Chondrocyte (in vitro differentiated cells): ENCODE measurements around the gene GMEB1. TPM values are rescaled to one million over a fixed set of nuclear protein-coding genes. Genes with fewer than 3 reads are reported as not detected.
"Not testable (repeated sequence)": the region's sequence is repeated elsewhere in the genome, so short reads cannot be mapped to it uniquely, and the experiment has no call there.

Experiments
- DNase-seq: peaks from one replicate; pipeline ENCODE4 v3.0.0; 2021; ENCODE audit warnings: mixed read lengths, low spot score
- H3K27ac Mint-ChIP-seq: one replicate; pipeline ENCODE4 v1.8.0; 2021; ENCODE audit warnings: mild to moderate bottlenecking, moderate library complexity, mixed read lengths; ENCODE audit not compliant: unreplicated experiment
- H3K27me3 Mint-ChIP-seq: 2 replicates; pipeline ENCODE4 v1.8.0; 2021; ENCODE audit warnings: low read depth, mixed read lengths
- H3K36me3 Mint-ChIP-seq: 2 replicates; pipeline ENCODE4 v1.8.0; 2021; ENCODE audit warnings: low read depth, mixed read lengths
- H3K4me1 Mint-ChIP-seq: 2 replicates; pipeline ENCODE4 v1.8.0; 2021; ENCODE audit warnings: low read depth, mild to moderate bottlenecking, mixed read lengths
- H3K4me3 Mint-ChIP-seq: one replicate; pipeline ENCODE4 v1.8.0; 2021; ENCODE audit warnings: mild to moderate bottlenecking, moderate library complexity, mixed read lengths; ENCODE audit not compliant: unreplicated experiment
- H3K9me3 Mint-ChIP-seq: 2 replicates; pipeline ENCODE4 v1.8.0; 2021; ENCODE audit warnings: low read depth, mixed read lengths
- total RNA-seq: library from RNA; stranded (reverse); gene quantifications from 3 replicates; pipeline ENCODE4 v1.2.1, GENCODE V29; 2021
- TF ChIP-seq, protein P1 (sequence below): fragments of 200-600 bp; sonication (generic); IDR thresholded peaks from 2 replicates; pipeline ENCODE4 v1.5.0; 2021; ENCODE audit warnings: antibody characterized with exemption, mild to moderate bottlenecking, moderate library complexity

GMEB1 gene
- total RNA-seq, 1 donor from 2014 or later, result 12.4 TPM

DNA sequence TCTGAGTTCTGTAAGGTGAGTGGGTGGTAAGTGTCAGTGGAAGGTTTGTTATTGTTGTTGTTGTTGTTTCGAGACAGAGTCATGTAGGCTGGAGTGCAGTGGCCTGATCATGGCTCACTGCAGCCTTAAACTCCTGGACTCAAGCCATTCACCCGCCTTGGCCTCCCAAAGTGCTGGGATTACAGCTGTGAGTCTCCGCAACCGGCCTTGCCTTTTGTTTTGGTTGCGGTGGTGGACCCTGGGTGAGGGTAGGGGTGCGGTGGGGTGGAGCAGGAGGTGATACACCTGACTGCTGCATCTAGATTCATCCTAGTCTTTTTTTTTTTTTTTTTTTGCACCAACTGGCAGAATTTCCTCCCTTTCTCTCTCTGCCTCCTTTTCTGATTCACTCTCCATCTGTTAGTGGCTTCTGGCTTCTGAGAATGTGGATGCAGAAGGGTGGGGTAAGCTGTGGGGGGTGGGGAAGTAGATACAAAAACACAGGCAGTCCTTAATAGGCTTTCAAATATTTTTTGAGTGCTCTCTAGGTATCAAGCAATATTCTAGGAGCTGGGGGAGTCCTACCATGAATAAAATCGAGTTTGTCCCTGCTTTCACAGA lies 4.6 kb upstream of the GMEB1 start:
- no peak overlapping the region for H3K4me3 Mint-ChIP-seq
- TF ChIP-seq, protein P1, sequence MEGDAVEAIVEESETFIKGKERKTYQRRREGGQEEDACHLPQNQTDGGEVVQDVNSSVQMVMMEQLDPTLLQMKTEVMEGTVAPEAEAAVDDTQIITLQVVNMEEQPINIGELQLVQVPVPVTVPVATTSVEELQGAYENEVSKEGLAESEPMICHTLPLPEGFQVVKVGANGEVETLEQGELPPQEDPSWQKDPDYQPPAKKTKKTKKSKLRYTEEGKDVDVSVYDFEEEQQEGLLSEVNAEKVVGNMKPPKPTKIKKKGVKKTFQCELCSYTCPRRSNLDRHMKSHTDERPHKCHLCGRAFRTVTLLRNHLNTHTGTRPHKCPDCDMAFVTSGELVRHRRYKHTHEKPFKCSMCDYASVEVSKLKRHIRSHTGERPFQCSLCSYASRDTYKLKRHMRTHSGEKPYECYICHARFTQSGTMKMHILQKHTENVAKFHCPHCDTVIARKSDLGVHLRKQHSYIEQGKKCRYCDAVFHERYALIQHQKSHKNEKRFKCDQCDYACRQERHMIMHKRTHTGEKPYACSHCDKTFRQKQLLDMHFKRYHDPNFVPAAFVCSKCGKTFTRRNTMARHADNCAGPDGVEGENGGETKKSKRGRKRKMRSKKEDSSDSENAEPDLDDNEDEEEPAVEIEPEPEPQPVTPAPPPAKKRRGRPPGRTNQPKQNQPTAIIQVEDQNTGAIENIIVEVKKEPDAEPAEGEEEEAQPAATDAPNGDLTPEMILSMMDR, result no peak

DNA sequence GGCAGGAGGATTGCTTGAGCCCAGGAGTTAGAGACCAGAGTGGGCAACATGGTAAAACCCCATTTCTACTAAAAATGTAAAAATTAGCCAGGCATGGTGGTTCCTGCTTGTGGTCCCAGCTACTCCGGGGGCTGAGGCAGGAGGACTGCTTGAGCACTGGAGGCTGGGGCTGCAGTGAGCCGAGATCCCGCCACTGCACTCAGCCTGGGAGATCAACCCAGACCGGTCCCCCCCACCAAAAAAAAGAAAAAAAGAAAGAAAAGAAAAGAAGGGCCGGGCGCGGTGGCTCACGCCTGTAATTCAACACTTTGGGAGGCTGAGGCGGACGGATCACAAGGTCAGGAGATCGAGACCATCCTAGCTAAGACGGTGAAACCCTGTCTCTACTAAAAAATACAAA lies 1.8 kb upstream of the GMEB1 start:
- Mint-ChIP-seq H3K4me1 (peaks cover 19% of the 10 kb centered on the region), H3K4me3 (no peak overlapping the region), H3K36me3 (no peaks in the 10 kb centered on the region), H3K9me3 (no peaks in the 10 kb centered on the region), H3K27me3 (no peaks in the 10 kb centered on the region), H3K27ac (peak overlapping the region; percentile 32)
- DNase-seq, result peak; percentile 67
- TF ChIP-seq, protein P1, result no peak

More for the DNA sequence above, 4.6 kb upstream of the GMEB1 start:
- no peak overlapping the region for H3K27ac Mint-ChIP-seq
- peaks cover 8% of the 10 kb centered on the region for H3K4me1 Mint-ChIP-seq
- no peaks in the 10 kb centered on the region for H3K9me3 Mint-ChIP-seq
- no peaks in the 10 kb centered on the region for H3K27me3 Mint-ChIP-seq
- DNase-seq, result no peak
- H3K36me3 Mint-ChIP-seq, result no peaks in the 10 kb centered on the region

DNA sequence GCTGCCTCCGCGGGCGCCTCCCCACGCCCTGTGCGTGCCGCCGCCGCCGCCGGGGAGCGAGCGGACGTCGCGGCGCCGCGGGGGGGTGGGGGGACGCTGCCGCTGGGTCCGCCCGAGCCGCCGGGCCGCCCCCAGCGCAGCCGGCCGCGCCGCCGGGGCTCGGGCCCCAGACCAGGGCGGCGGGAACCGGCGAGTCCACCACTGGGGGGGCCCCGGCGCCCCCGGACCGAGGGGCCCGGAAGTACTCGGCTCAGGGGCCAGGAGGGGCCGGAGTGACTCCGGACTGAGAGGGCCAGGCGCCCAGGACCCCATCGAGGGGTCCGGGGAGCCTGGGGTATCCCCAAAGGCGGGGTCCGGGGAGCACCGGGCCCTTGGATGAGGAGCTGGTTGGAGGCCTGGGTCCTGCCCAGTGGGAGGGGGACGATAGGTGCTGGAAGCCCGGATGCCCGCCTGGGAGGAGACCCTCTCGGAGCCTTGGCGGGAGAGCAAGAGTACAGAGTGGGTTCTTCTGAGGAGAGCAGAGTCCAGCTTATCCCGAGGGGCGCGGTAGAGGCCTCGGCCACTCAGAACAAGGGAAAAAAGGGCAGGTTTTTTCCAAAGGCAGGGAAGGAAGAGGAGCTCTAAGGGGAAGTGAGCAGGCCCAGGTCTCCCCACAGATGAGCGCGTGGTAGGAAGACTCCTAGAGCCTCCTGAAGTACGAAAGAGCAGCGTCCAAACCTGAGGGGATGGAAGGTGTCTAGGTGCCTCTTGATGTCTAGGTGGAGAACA lies 556 bp downstream of the GMEB1 start:
- peak overlapping the region; percentile 93 for H3K27ac Mint-ChIP-seq
- DNase-seq, result peak; percentile 90
- no peaks in the 10 kb centered on the region for H3K27me3 Mint-ChIP-seq
- no peaks in the 10 kb centered on the region for H3K36me3 Mint-ChIP-seq
- H3K4me1 Mint-ChIP-seq, result peaks cover 19% of the 10 kb centered on the region
- peak overlapping the region; percentile 90 for H3K4me3 Mint-ChIP-seq
- H3K9me3 Mint-ChIP-seq, result no peaks in the 10 kb centered on the region
- TF ChIP-seq, protein P1, result no peak

DNA sequence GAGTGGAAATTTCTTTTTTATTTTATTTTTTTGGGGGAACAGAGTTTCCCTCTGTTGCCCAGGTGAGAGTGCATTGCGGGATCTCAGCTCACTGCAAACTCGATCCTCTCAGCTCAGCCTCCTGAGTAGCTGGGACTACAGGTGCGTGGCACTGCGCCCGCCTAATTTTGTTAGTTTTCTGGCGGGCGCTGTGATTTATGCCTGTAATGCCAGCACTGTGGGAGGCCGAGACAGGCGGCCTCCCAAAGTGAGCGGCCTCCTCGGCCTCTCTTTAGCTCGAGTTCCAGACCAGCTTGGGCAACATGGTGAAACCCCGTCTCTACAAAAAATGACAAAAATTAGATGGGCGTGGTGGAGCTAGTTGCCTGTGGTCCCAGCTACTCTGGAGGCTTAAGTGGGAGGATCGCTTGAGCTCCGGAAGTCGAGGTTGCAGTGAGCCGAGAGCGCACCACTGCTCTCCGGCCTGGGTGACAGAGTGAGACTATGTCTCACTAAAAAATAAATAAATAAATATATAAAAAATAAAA lies 2.7 kb downstream of the GMEB1 start:
- peaks cover 19% of the 10 kb centered on the region for H3K4me1 Mint-ChIP-seq
- peak; percentile 36 for DNase-seq
- no peaks in the 10 kb centered on the region for H3K27me3 Mint-ChIP-seq
- H3K36me3 Mint-ChIP-seq, result no peaks in the 10 kb centered on the region
- H3K4me3 Mint-ChIP-seq, result no peak overlapping the region
- no peaks in the 10 kb centered on the region for H3K9me3 Mint-ChIP-seq
- no peak overlapping the region for H3K27ac Mint-ChIP-seq
- TF ChIP-seq, protein P1, result no peak

DNA sequence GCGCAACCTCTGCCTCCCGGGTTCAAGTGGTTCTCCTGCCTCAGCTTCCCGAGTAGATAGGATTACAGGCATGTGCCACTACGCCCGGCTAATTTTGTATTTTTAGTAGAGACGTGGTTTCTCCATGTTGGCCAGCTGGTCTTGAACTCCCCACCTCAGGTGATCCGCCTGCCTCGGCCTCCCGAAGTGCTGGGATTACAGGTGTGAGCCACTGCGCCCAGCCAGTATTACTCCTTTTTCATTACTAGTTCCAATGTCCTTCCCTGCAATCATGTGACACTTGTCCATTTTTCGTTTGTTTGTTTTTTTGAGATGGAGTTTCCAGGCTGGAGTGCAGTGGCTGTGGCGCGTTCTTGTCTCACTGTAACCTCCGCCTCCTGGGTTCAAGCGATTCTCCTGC lies 4.4 kb downstream of the GMEB1 start:
- H3K27ac Mint-ChIP-seq, H3K27me3 Mint-ChIP-seq, H3K4me3 Mint-ChIP-seq, H3K9me3 Mint-ChIP-seq, H3K36me3 Mint-ChIP-seq: not testable (repeated sequence)
- peak; percentile 25 for DNase-seq
- peaks cover 16% of the 10 kb centered on the region for H3K4me1 Mint-ChIP-seq
